Stimulated activated CD4-positive, alpha-beta T cell treated with anti-CD3 and anti-CD28 coated beads, Interleukin-12 subunit alpha, Interleukin-12 subunit beta, amount 100 ng/mL, for 24 hours (primary cell): ENCODE measurements around the gene FHOD1.

ENCODE experiments used
- DNase-seq, 2 experiments: peaks; one replicate each; pipeline ENCODE4 v3.0.0-alpha.2; 2020; ENCODE audit warnings: low read depth in 2 of 2

Gene FHOD1

GRCh38 chr16:67277294-67277998 lies 30.2 kb upstream of the FHOD1 start:
- DNase-seq = peak in 1 of 2 experiments; percentile 41

GRCh38 chr16:67275321-67275720 lies 28.0 kb upstream of the FHOD1 start:
- no peak for DNase-seq

- no peak for DNase-seq
Measured at GRCh38 chr16:67271446-67271845, 24.2 kb upstream of the FHOD1 start.

GRCh38 chr16:67270931-67271338 lies 23.7 kb upstream of the FHOD1 start:
- no peak for DNase-seq

GRCh38 chr16:67269766-67270165 lies 22.5 kb upstream of the FHOD1 start:
- DNase-seq = no peak

GRCh38 chr16:67268136-67268579 lies 20.9 kb upstream of the FHOD1 start:
- no peak for DNase-seq

GRCh38 chr16:67265834-67266233 lies 18.6 kb upstream of the FHOD1 start:
- DNase-seq = no peak

- no peak for DNase-seq
Measured at GRCh38 chr16:67264866-67265265, 17.6 kb upstream of the FHOD1 start.

- no peak for DNase-seq
Measured at GRCh38 chr16:67264277-67264676, 17.0 kb upstream of the FHOD1 start.

GRCh38 chr16:67263201-67263600 lies 15.9 kb upstream of the FHOD1 start:
- DNase-seq = no peak

GRCh38 chr16:67260426-67261063 lies 13.3 kb upstream of the FHOD1 start:
- no peak for DNase-seq

GRCh38 chr16:67259705-67260104 lies 12.4 kb upstream of the FHOD1 start:
- no peak for DNase-seq

GRCh38 chr16:67258161-67258835 lies 11.0 kb upstream of the FHOD1 start:
- no peak for DNase-seq

GRCh38 chr16:67257486-67258160 lies 10.3 kb upstream of the FHOD1 start:
- no peak for DNase-seq

GRCh38 chr16:67256701-67257230 lies 9.5 kb upstream of the FHOD1 start:
- no peak for DNase-seq

- no peak for DNase-seq
Measured at GRCh38 chr16:67255553-67256221, 8.4 kb upstream of the FHOD1 start.

GRCh38 chr16:67254801-67255552 lies 7.7 kb upstream of the FHOD1 start:
- DNase-seq = no peak

- DNase-seq = no peak
Measured at GRCh38 chr16:67252609-67253497, 5.6 kb upstream of the FHOD1 start.

- DNase-seq = no peak
Measured at GRCh38 chr16:67250045-67250327, 2.7 kb upstream of the FHOD1 start.
